ENCODE data around the gene IQSEC1.
A peak's percentile ranks its signal among the peaks of the same experiment; 100 is the strongest.

The IQSEC1 gene

DNA sequence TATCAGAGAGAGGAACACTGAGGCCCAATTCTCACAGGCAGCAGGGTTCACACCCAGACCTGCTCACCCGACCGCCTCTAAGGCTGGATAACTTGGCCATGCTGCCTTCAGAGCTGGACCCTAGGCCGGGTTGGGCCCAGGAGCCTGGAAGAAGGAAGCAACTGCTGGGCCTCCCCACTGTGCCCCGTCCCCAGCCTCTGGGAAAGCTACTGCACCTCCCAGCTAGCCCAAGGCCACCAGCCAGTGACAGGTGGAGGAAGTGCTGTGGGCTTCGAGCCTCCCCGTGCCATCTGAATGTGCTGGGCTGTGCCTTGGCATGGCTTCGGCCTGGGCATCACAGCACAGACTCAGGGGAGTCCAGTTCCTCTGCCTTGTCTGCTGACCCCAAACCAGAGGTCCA, 169.3 kb downstream of the IQSEC1 start:
- DNase-seq: no peak

DNA sequence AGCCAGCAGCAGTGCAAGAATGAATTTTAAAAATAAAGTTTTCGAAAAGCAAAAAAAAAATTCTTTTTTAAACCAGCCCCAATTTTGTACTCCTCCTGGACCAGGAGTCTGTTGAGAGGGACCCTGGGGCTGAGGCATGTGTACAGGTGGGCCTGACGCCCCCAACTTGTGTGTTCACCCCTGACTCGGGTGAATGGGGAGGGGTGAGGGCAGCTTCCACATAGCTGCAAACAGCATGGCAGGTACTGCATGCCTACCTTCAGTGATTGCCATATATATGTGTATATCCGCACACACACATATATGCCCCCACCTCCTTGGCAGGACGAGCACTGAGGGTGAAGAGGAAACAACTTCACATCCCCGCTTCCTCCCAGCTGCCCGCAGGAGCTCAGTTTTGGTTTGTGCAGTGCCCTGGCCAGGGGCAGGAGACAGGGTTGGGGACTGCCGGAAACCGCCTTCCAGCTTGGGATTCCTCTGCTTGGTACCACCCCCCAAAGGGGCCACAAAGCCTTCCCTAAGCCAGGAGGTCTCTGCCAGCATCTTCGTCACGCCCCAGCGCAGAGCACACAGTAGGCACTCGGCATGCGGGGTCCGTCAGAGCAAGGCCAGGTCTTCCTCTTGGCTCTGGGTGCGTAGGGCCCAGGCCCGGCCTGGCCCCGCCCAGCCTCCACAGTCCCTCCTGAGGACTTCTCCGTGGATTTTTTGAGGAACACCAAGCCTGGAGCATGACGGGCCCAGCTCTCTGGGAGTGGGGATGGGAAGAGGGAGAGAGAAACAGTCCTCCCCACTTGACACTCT, 170.0 kb downstream of the IQSEC1 start:
- no peak for DNase-seq

DNA sequence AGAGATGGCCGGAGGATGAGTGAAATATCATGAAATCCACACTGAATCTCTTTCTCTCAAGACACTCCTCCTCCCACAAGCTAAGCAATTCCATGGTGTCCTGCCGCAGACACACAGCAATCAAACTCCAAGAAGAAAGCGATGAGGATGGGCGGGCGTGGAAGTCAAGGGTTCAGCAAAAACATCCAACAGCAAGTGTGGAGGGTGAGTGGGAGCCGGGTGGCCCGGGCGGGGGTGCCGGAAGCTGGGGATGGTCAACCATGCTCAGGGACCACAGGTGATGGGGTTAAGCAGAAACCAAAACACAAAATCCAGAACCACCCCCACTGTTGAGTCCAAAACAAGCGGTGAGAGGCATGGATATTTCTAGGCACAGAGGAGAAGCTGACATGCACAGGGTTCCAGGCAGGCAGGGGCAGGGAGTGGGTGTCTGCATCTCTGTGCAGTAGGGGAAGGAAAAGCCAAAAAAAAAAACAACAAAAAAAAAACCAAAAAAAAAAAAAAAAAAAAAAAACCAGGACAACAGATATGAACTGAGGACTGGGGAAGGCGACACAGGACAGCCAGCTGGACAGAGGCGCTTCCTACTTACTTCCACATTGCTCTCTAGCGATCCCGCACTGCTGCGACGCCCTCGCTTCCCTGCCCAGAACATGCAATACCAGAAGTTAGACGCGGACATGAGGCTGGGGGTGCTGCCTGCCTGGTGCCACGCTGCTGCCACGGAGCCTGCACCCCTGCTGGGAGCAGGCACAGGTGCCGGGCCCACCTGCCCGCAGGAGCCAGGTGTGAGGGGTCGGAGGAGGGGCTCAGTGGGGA, 170.8 kb downstream of the IQSEC1 start:
- no peak for DNase-seq

DNA sequence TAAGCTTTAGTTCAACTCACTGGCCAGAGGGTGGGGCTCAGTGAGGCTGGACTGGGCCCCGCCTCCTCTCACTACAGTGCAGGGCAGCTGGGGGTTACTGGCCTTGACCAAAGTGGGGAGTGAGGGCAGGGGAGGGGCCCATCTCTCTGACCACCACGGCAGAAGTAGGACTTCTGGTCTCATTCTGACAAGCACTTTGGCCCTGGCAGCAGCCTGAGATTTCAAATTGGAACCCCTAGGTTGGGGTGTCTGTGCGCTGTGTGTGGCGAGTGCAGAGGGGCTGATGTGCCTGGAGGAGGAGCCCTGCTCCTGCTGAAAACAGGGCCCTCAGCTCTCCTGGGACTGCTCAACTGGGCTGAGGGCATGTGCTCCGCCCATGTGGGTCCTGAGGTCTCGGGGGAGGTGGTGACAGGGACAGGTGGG, 171.6 kb downstream of the IQSEC1 start:
- no peak for DNase-seq

DNA sequence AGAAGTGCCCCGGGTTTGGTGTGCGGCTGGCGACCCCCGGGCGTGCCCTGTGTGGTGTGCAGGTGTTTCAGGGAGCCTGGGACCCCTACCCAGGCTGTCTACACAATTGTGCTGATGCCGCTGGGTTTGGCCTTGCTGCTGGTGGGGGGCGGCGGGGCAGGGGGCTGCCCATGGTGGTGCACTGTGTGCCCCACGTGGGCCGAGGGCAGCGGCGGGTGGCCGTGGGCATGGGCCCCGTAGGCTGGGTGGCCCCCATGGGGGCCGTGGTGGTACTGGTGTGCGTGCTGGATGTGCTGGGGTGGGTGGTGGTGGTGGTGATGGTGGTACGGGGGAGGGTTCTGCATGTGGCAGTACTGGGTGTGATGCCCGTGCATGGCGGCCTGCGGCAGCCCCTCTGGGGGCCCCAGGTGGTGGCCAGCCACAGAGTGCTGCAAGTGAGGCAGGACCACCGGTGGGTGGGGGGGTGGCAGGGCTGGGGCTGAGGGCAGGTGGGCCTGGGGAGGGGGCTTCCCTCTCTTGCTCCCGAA, 172.3 kb downstream of the IQSEC1 start:
- DNase-seq: no peak

DNA sequence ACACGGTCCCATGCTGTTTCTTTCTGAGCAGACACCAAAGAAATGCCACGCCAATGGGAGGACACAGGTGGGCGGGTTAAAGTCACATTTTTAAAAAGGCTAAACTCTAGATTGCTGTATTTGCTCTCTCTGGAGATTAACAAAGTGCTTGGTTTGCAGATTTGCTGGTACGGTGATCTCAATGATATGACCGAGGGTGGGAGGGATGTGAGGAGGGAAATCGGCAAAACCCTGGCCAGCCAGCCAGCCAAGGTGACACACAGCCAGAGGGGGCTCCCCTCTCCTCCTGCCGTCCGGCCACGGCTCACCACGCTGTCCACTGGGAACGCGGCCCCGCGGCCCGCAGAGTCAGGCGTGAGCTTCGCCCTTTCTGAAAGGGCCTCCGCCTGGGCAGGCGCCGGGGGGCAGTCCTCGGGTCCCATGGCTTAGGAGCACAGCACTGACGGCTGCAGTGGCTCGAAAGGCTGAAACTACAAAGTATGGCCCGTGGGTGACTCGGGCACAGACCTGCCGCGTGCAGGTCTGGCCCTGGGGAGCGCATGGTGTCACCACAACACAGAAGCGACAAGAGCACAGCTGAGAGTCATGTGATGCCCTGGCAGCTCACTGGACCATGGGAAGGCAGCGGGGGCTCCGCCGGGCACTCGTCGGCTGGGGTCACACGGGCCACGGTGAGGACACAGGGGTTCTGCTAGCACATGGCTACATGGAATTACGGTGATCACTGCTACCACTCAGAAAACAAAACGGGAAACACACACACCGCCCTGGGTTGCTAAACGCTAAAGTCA, 174.1 kb downstream of the IQSEC1 start:
- no peak for DNase-seq

DNA sequence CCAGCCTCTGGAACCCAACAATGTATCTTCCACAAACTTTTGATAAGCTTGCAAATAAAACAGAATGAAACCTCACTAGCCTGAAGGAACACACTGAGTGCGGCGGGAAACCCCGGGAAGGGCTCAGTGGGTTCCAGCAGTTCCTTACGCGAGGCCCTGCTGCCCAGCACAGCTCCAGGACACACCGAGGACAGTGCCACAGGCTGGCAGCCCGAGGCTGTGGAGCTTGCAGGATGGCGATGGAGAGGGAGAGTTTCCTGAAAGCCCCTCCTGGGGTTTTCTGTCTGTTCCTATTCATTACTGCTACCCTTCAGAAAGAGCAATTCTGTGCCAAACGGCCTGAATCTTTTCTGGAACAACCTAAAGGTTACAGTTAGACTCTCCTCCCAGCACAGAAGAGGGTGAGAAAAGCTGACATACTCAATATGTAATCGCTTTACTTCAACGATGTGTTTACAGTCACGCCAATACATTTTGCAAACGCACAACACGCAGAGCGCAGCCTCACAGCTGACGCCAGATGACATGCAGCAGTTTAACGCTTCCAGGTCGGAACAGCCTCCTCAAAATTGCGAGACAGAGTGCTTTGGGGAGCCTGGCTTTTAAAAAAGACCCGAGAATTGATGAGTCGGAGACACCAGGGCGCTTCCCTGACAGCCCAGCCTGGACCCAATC, 174.8 kb downstream of the IQSEC1 start:
- DNase-seq: no peak

DNA sequence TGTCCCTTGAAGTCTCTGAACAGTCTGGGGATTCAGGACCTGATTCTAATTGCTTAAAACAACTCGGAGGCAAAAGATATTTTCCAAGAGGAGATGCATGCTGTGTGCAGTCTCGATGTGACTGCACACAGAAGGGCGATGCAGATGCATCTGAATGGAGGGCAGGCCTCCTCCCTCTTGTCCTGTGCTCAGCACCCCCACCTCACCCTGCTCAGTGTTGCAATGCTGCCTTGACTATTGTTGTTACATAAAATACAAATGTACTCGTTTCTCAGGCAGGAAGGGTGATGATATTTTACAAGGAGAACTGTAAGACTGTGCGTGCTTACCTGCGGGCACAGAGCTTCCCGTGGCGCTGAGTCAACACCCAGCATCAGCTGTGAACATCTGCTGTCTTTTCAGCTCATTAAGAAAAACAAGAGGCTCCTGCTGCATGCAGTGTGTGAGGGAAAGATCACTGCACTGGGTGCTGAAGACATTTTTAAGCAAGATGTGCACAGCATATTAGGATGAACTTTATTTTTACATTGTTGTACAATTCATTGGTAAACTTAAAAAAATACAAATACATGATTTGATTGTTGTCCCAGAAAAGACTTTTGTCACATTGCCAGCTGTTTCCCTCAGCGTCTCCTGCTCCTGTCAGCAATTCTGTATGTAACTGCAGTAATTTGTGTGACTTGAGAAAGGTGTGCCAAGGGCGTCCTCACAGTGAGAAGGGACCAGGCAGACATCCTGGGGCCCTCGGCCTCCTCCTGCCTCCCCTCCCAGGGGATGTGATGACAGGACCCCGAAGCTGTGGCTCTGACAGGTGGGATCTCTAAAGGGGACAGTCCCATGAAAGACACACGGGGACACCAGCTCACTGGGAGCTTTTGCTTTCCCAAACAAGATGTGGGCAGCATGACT, 175.6 kb downstream of the IQSEC1 start:
- DNase-seq: peak; percentile 13

DNA sequence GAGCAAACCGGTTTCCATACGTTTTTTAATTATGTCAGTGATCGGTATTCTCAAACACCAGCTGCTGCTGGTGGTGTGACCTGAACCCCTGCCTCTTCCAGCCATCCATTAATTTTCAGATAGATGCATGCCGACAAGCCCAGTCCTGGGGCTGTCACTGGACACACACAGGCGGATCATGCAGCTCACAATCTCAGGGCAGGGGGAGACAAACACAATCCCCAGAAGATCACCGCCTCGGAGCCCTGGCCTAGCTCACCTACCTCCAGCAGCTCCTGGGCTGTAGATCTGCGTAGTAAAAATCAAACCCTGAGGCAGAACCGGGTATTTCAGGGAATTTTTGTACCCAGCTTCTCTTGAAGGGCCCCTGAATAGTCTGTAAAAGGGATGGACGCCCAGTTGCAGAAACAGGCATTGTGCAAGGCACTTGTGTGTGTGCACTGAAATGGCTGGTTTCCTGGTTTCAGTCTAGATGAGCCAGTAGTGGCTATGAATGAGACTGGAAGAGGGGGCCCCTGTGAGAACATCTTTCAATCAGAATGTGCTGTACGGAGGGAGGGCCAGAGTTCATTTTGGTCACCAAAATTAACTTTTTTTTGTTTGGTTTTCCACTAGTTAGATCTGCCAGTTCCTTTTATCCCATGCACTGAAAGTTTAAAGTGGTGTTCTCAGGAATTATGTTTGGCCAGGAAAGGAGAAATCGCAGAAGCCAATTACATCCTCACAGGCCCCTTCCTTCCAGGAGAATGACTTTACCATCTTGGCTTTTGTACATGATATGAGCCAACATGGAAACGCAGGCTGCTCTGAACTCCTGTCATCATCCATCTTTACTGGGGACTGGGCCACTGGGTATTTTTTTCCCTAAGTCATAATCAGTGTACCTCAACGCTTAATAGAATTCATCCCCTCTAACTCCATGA, 176.9 kb downstream of the IQSEC1 start:
- DNase-seq: no peak

DNA sequence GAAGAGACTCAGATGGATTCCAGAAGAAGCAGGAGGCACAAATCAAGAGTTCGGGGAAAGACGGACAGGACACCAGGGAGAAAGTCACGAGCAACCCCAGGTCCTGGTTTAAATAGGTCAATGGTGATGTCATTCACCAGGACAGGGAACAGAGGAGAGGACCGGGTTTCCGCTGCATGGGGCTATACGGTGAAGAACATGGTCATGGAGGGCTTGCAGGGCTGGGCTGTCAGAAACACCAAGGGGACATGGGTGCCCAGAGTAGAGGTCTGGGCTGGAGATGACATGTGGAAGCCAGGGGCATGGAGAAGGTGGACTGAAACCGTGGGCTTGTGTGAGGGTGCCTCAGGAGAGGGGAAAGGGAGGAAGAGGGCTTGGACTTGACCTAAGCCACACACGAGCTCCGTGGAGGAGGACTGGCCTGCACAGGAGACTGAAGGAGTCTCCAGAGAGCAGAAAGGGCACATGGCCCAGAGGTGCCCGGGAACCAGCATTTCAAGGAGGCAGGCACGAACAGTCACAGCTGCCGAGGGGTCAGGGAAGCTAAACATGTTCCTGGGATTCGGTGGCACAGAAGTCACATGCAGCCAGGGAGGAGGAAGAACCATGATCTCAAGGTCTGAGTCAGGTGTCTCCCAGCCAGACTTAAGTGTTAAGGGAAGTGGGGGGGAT, 177.7 kb downstream of the IQSEC1 start:
- DNase-seq: no peak

DNA sequence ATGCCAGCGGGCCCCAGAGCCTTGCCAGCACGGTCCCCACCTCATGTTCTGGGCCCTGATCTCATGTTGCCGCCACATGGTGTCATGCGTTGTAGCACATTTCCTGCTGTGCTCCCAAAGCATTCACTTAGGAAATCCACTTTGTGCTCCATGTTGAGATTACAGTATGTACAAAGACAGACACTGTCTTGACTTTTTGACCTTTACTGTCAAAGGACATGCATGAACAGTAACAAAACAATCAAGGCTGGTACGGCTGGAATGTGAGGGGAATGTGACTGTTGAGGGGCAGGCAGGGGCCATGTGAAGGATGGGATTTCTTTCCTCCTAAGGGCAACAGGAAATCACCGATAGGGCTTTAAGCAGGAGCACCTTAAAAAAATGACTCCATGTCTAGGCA, 178.6 kb downstream of the IQSEC1 start:
- no peak for DNase-seq

DNA sequence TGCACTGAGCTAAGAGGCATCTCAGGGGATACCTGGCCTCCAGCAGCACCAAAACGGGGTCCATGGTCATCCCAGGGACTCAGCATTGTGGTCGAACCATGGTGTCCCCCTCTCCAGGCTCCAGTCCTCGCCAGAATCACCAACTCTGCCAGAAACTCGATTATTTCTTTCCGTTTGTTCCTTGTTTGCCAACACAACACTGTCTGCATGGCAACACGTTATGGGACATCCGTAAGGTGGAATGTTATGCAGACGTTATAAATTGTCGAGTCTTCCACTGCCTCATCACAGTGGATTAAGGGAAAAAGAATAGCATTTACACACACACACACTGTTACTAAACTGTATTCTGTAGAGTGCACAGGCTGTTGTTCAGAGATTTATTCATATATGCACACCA, 179.4 kb downstream of the IQSEC1 start:
- no peak for DNase-seq

DNA sequence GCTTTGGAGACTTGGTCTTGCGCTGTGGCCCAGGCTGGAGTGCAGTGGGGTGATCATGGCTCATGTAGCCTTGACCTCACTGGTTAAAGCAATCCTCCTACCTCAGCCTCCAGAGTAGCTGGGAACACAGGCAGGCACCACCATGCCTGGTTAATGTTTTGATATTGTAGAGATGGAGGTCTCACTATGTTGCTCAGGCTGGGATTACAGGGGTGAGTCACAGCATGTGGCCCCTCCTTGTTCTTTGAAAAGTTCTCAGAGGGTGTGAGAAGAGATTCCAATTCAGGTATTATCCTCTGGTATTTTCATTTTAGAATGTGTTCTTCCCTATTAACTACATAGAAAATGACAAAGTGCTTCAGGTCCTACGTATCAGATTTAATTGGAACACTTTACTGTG, 180.0 kb downstream of the IQSEC1 start:
- DNase-seq: no peak

DNA sequence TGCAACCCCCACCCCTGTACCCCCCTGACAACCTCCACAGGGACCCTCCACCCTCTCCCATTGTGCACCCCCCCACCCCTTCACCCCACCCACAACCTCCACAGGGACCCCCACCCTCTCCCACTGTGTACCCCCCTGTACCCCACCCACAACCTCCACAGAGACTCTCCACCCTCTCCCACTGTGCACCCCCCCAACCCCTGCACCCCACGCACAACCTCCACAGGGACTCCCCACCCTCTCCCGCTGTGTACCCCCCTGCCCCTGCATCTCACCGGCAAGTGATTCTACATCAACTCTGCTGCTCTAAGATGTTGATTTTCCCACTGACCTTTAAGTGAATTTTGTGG, 180.4 kb downstream of the IQSEC1 start:
- DNase-seq: no peak

DNA sequence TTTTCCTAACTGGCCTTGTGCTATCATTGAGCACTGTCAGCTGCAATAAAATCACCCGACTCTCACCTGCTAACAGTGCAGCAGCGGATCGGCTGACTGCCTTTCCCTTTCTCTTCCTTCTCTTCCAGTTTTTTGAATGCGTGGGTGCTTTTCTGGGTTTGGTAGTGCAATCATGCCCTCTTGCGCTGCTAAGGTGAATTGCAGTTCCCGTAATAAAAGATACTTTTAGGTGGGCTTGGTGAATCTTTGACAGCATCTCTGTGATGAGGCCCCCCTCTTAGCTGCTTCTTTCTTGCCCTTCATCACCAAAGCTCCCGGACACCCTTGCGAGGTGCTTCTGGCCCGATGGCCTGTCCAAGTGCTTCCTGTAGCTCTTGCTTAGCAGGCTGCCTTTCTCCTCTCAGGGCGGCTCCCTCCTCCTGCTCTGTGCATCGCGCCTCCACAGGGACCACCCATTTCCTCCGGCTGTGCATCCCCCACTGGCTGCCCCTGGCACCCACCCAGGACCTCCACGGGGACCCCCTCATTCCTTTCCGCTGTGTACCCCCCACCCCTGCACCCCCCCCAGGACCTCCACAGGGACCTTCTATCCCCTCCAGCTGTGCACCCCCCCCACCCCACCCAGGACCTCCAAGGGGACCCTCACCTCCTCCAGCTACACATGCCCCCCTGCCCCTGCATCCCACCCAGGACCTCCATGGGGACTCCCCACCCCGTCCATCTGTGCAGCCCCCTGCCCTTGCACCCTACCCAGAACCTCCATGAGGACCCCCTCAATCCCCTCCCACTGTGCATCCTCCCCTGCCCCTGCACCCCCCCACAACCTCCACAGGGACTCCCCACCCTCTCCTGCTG, 181.0 kb downstream of the IQSEC1 start:
- peak; percentile 35 for DNase-seq

DNA sequence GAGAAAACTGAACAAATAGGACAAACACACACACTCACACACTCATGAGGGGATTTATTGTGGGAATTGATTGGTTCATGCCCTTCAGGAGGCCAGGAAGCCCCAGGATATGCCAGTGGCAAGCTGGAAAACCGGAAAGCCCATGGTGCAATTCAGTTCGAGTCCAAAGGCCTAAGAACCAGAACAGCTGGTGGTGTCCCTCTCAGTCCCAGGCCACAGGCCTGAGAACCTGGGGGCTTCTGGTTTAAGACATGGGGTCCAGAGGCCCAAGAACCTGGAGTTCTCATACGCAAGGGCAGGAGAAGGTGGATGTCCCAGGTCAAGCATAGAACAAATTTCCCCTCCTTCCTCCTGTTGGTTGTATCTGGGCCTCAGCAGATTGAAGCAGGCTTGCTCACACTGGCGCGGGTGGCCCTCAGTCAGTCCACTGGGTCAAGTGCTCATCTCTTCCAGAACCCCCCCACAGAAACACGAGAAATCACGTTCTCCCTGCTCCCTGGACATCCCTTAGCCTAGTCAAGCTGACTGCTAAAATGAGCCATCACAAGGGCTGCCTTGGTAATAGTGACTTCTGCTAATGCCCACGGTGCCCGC, 181.7 kb downstream of the IQSEC1 start:
- no peak for DNase-seq

DNA sequence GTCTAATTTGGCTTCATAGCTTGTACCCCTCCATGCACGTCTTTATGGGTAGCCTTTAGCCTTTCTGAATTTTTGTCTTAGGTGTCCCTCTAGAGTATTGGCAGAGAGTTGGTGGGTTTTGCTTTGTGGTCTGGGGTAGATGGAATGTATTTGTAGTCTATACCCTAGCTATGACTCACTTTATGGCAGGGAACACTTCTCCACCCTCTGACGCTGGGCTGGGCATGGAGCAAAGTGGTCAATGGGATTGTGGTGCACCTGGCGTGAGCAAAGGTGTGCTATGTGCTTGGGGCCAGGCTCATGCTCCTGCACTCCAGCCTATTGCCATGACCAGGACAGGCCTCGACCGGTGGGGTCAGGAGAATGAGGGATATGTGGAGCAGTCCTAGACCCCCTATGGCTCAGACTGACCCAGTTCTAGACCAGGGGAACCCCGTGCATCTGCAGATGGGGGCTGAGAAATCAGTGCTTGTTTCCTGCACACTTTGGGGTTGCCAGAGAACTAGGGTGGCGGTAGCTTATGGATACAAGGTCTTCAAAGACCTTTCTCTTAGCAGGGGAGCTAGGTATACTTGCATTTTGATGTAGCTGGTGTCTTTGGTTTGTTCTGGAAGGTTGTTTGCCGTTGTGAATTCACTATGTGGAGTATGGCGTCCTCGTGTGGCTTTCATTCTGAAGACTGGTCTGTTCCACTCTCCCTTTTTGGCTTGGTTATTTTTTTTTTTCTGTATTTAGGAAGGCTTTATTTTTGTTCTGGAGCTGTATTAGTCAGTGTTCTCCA, 182.4 kb downstream of the IQSEC1 start:
- DNase-seq: no peak

DNA sequence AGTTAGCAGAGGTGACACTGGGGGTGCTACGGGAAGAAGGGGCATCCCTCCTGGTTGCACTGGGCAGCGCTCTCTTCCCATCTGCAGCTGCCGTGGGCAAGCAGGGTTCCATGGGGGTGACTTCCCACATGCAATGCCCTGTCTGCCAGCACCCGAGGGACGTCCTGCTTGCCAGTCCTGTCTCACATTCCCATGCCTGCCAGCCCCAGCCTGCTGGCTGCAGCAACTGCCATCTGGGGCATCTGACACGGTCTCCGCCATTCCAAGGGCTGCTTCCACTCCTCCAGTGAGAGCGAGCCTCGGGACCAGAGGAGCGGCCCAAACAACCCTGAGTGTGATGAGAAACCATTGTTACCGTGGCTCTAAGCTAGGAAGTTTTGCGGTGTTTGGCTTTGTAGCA, 186.5 kb downstream of the IQSEC1 start:
- no peak for DNase-seq

Measured in NCI-H510A treated with DMSO at 0.1 percent for 48 hours (cell line).